Peyer's patch (tissue), 4 donors: ENCODE results near the gene GPX4. TPM values are rescaled to one million over a fixed set of nuclear protein-coding genes. Genes with fewer than 3 reads are reported as not detected.

Experiments used
- DNase-seq, 3 donors: peaks; one replicate each; pipeline ENCODE4 v3.0.0-alpha.2; 2017 to 2019
- H3K27ac ChIP-seq, 4 donors: fragments of 200-600 bp; sonication (generic); one replicate each; pipeline ENCODE4 v1.5.1; 2016 to 2019
- H3K27me3 ChIP-seq, 2 donors: fragments of 200-600 bp; sonication (generic); one replicate each; pipeline ENCODE4 v1.5.1; 2019
- H3K36me3 ChIP-seq, 3 donors: fragments of 200-600 bp; sonication (generic); one replicate each; pipeline ENCODE4 v1.5.1; 2016 to 2019
- H3K4me1 ChIP-seq, 4 donors: fragments of 200-600 bp; sonication (generic); one replicate each; pipeline ENCODE4 v1.5.1; 2016 to 2019
- H3K4me3 ChIP-seq, 4 donors: fragments of 200-600 bp; sonication (generic); 1 replicate in 3 of 4; 2 replicates in 1 of 4; pipeline ENCODE4 v1.5.1; 2016 to 2019; ENCODE audit warnings: mild to moderate bottlenecking in 1 of 4
- H3K9me3 ChIP-seq, 4 donors: fragments of 200-600 bp; sonication (generic); one replicate each; pipeline ENCODE4 v1.5.1; 2016 to 2019; ENCODE audit warnings: mild to moderate bottlenecking in 1 of 4
- CTCF ChIP-seq, 6 experiments: fragments of 450-650 bp in 4 of 6; fragments of 200-600 bp in 2 of 6; sonication (generic) in 1 of 6; IDR thresholded peaks; one replicate each; pipeline ENCODE4 v1.5.1; 2017 to 2019; ENCODE audit warnings: antibody characterized with exemption in 6 of 6, mild to moderate bottlenecking in 3 of 6, moderate library complexity in 1 of 6
- POLR2A ChIP-seq, 2 donors: fragments of 450-650 bp; IDR thresholded peaks; one replicate each; pipeline ENCODE4 v1.5.1; 2017; ENCODE audit warnings: antibody characterized with exemption in 2 of 2, mild to moderate bottlenecking in 2 of 2, moderate library complexity in 2 of 2
- total RNA-seq, 4 donors: library from RNA; depleted of rRNA; stranded (reverse); fragments of >200 nt; gene quantifications; one replicate each; pipeline ENCODE4 v1.1.0, GENCODE V29; 2016

Gene GPX4
- total RNA-seq, 4 donors from 2014 or later, result 258 to 493 (median 326) TPM

- peaks cover 0 to 9% (median 0%) of the 10 kb centered on the region in 3 donors for H3K36me3 ChIP-seq
These were observed 28.1 kb downstream of the GPX4 start for GRCh38 chr19:1131718-1132551.

DNA sequence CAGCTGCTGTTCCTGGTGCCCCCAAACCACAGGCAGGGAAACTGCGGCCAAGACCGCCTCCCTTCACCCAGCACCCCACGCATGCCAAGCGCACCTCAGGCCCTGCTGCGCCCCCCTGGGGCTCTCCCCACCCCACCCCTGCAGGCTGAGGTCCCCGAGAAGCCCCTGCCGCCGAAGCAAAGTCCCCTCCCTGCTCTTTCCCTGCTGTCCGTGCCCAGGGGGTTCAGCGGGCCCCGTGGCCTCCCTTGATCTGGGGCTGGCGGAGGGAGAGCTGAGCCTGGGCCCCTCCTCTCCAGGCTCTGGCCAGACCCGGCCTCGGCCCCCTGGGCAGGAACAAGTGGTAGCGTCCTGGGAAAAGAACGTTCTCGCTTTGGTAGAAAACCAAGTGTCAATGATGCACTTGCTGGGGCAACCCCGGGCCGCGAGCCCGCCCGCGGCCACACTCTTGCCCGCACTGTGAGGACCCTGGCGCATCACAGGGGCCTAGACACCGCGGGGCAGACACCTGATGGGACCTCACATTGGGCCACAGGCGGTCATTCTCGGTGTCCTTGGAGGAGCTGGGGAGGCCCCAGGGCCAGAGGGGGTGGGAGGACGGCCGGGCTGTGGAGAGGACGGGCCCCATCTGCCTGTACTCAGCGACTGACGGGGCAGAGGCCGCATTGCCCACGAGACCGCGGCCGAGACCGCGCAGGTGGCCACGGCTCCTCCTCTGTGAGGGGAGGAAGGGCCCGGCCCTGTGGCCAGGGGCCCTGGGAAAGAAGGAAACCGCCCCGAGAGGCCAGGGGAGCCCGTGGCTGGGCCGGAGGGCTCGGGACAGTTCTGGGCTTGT, 29.0 kb downstream of the GPX4 start:
- H3K27ac ChIP-seq, result peak overlapping the region; percentile 91 to 97 (median 94)
- TF ChIP-seq CTCF (IDR thresholded peaks at IDR 0.05), result no peak
- no peak for TF ChIP-seq POLR2A (IDR thresholded peaks at IDR 0.05)
- H3K4me1 ChIP-seq, result peaks cover 4 to 62% (median 36%) of the 10 kb centered on the region in 4 donors
- no peaks in the 10 kb centered on the region for H3K27me3 ChIP-seq
- peaks cover 0 to under 1% (median 0%) of the 10 kb centered on the region in 3 donors for H3K36me3 ChIP-seq
- DNase-seq, result peak in 1 of 3 donors; percentile 30
- H3K4me3 ChIP-seq, result peak overlapping the region; percentile 56 to 81 (median 75)
- no peaks in the 10 kb centered on the region for H3K9me3 ChIP-seq

More at GRCh38 chr19:1131718-1132551, 28.1 kb downstream of the GPX4 start:
- H3K4me1 ChIP-seq, result peaks cover 4 to 61% (median 36%) of the 10 kb centered on the region in 4 donors
- TF ChIP-seq CTCF (IDR thresholded peaks at IDR 0.05) (no peak), POLR2A (IDR thresholded peaks at IDR 0.05) (peak; percentile 31 to 65)
- H3K9me3 ChIP-seq, result no peaks in the 10 kb centered on the region
- H3K27me3 ChIP-seq, result no peaks in the 10 kb centered on the region
- H3K4me3 ChIP-seq, result peak overlapping the region; percentile 56 to 81 (median 75)
- H3K27ac ChIP-seq, result peak overlapping the region; percentile 91 to 97 (median 94)
- peak; percentile 92 to 97 (median 94) for DNase-seq

DNA sequence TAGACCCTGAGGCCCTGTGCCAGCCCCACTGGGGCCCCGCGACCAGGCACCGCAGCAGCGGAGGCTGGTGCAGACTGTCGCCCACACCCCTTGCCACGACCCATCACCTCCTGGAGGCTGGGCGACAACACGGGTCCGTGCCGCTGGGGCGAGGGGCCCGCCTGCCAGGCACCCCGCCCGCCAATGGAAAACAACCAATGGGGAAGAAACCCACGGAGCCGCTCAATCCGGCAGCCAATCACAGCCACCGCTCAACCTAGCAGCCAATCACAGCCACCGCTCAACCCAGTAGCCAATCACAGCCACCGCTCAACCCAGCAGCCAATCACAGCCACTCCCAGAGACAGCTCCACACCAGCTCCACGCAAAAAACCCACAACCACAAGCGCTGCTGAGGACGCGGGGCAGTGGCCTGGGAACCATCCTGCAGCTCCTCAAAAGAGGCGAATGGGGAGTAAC, 29.7 kb downstream of the GPX4 start:
- peak in 2 of 3 donors; percentile 89 to 93 for DNase-seq
- TF ChIP-seq POLR2A (IDR thresholded peaks at IDR 0.05), result peak in 1 of 2 donors; percentile 42
- TF ChIP-seq CTCF (IDR thresholded peaks at IDR 0.05), result no peak
- Histone ChIP-seq H3K4me1 (peaks cover 4 to 62% (median 36%) of the 10 kb centered on the region in 4 donors), H3K36me3 (no peaks in the 10 kb centered on the region), H3K9me3 (no peaks in the 10 kb centered on the region), H3K27ac (peak overlapping the region; percentile 91 to 97 (median 94)), H3K4me3 (peak overlapping the region; percentile 56 to 81 (median 75)), H3K27me3 (no peaks in the 10 kb centered on the region)

- DNase-seq, result no peak
- H3K4me1 ChIP-seq, result peaks cover 4 to 60% (median 35%) of the 10 kb centered on the region in 4 donors
- H3K27me3 ChIP-seq, result no peaks in the 10 kb centered on the region
- H3K4me3 ChIP-seq, result no peak overlapping the region
- H3K9me3 ChIP-seq, result no peaks in the 10 kb centered on the region
- no peak for TF ChIP-seq CTCF (IDR thresholded peaks at IDR 0.05)
- TF ChIP-seq POLR2A (IDR thresholded peaks at IDR 0.05), result no peak
- H3K27ac ChIP-seq, result peak overlapping the region in 3 of 4 donors; percentile 94 to 97 (median 94)
- peaks cover 0 to 5% (median 0%) of the 10 kb centered on the region in 3 donors for H3K36me3 ChIP-seq
These were observed 30.6 kb downstream of the GPX4 start for GRCh38 chr19:1134431-1134830.

DNA sequence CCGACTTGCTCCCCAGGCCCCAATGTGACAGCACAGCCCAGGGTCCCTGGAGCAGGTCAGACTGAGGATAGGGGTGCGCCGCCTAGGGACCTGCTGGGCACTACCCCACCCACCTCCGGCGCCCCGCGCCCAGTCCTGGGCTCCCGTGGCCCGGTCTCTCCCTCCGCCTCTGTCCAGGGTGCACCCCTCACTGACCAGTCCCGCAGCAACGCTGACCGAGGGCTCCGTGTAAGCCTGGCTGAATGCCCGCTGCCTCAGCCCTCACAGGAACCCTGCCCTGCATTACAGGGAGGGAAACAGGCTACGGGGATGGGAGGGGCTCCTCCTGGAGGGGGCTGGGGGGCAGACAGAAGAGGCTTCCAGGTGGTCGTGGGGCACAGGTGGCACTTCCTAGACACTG, 31.7 kb downstream of the GPX4 start:
- peaks cover 4 to 50% (median 30%) of the 10 kb centered on the region in 4 donors for H3K4me1 ChIP-seq

More for the DNA sequence above, 31.7 kb downstream of the GPX4 start:
- no peak for TF ChIP-seq POLR2A (IDR thresholded peaks at IDR 0.05)
- TF ChIP-seq CTCF (IDR thresholded peaks at IDR 0.05), result no peak
- Histone ChIP-seq H3K4me3 (peak overlapping the region in 2 of 4 donors; percentile 1 to 35), H3K27ac (peak overlapping the region; percentile 52 to 88 (median 73)), H3K36me3 (peaks cover 0 to 15% (median 0%) of the 10 kb centered on the region in 3 donors), H3K27me3 (no peaks in the 10 kb centered on the region), H3K9me3 (no peaks in the 10 kb centered on the region)
- no peak for DNase-seq
